Measurements from ENCODE around the gene TMCO2. TPM values are rescaled to one million over a fixed set of nuclear protein-coding genes. Genes with fewer than 3 reads are reported as not detected.
A peak's percentile ranks its signal among the peaks of the same experiment; 100 is the strongest.

TMCO2 gene
- total and polyA plus RNA-seq, 2 donors (not counting 1 experiment from before 2014, with no cell fraction given) = not detected

DNA sequence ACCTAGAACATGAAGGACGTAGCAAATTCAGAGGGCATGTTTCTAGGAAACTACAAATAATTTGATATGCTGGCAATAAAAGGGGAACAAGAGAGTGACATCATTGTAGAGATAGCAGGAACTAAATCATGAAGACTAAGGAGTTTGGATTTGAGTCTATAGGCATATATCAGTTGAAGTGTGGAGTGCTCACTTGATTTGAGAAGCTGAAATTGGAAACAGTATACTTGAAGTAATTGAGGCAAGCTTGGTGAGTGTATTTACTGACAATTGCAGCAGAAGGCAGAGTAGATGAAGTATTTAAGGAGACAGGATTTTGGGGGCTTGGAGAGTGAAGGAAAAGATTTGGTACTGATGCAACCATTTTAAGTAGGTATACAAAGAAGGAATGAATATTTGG is 6.4 kb upstream of the TMCO2 start:
- ChIA-PET POLR2A (no interaction called here), CTCF (interaction anchor here (0.8 to 2.6 kb wide), 3 partner anchors 14 to 97 kb away, joined by 3 to 13 read pairs (median 4); no protein-coding TSS in a partner anchor)
- Histone ChIP-seq H3K9me3 (ENCODE audit: control extremely low read depth in 1 of 3, control insufficient read depth in 2 of 3, insufficient read depth in 1 of 3, low read length in 2 of 3) (no peaks in the 10 kb centered on the region), H3K9ac (ENCODE audit: low read length) (no peak overlapping the region), H3K27ac (ENCODE audit: low read length in 2 of 2) (no peak overlapping the region), H2AFZ (ENCODE audit: insufficient read depth, low read depth, low read length, poor library complexity, severe bottlenecking) (no peak overlapping the region), H3K36me3 (replicated peaks in 1 of 2; ENCODE audit: control extremely low read depth in 1 of 2, control insufficient read depth in 1 of 2, extremely low read depth in 1 of 2, insufficient read depth in 2 of 2, low read length in 1 of 2) (peaks cover 6 to 27% of the 10 kb centered on the region in 2 experiments), H3K4me1 (ENCODE audit: control insufficient read depth in 2 of 2, insufficient read depth in 2 of 2, low read length in 2 of 2) (no peaks in the 10 kb centered on the region), H3K4me3 (ENCODE audit: control extremely low read depth in 1 of 5, extremely low read depth in 1 of 5, insufficient read depth in 1 of 5, low read depth in 2 of 5, low read length in 4 of 5) (no peak overlapping the region), H3K27me3 (replicated peaks in 1 of 4; ENCODE audit: control extremely low read depth in 1 of 4, control insufficient read depth in 3 of 4, insufficient read depth in 4 of 4, low read length in 3 of 4) (no peaks in the 10 kb centered on the region), H4K20me1 (ENCODE audit: control insufficient read depth, insufficient read depth, low read length, poor library complexity, severe bottlenecking) (no peaks in the 10 kb centered on the region), H3K79me2 (ENCODE audit: control insufficient read depth, insufficient read depth, low read length) (no peaks in the 10 kb centered on the region), H3K4me2 (replicated peaks; ENCODE audit: low read depth, low read length, poor library complexity, severe bottlenecking) (no peak overlapping the region)
- H3K27me3 Mint-ChIP-seq = no peaks in the 10 kb centered on the region
- peak overlapping the region; percentile 4 for H3K27ac Mint-ChIP-seq
- ATAC-seq (ENCODE audit: low read depth) (no peak), DNase-seq (no peak)
- no peak for TF ChIP-seq EZH2 (IDR thresholded peaks at IDR 0.05; ENCODE audit: borderline replicate concordance, insufficient read depth, low read depth, low read length, poor library complexity, severe bottlenecking)
- TF ChIP-seq, protein P1, sequence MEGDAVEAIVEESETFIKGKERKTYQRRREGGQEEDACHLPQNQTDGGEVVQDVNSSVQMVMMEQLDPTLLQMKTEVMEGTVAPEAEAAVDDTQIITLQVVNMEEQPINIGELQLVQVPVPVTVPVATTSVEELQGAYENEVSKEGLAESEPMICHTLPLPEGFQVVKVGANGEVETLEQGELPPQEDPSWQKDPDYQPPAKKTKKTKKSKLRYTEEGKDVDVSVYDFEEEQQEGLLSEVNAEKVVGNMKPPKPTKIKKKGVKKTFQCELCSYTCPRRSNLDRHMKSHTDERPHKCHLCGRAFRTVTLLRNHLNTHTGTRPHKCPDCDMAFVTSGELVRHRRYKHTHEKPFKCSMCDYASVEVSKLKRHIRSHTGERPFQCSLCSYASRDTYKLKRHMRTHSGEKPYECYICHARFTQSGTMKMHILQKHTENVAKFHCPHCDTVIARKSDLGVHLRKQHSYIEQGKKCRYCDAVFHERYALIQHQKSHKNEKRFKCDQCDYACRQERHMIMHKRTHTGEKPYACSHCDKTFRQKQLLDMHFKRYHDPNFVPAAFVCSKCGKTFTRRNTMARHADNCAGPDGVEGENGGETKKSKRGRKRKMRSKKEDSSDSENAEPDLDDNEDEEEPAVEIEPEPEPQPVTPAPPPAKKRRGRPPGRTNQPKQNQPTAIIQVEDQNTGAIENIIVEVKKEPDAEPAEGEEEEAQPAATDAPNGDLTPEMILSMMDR (IDR thresholded peaks at IDR 0.05) = no peak
- H3K4me1 Mint-ChIP-seq = peaks cover 8% of the 10 kb centered on the region
- intact Hi-C loops (cut with micrococcal nuclease) = no loop called here
- no peak overlapping the region for H3K4me3 Mint-ChIP-seq
- H3K9me3 Mint-ChIP-seq (ENCODE audit: insufficient read depth) = no peaks in the 10 kb centered on the region
- WGBS (ENCODE audit: insufficient coverage) = 67% methylated on average over 1 of the region's 1 CpG

DNA sequence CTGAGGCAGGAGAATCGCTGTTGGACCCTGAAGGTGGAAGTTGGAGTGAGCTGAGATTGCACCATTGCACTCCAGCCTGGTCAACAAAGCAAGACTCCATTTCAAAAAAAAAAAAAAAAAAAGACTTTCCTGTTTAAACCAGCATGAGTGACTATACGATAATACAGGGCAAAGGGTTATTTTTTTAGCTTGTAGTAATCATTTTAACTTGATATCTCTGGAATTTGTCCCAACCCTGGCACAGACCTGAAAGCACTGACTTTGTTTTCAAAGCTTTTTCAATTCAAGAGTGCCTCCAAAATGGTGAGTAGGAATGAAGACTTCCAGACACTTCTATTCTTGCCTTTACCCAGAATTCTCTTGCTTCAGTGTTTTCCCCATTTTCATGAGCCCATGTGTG is 4.4 kb upstream of the TMCO2 start:
- Histone ChIP-seq H3K9ac (ENCODE audit: low read length) (no peak overlapping the region), H3K4me2 (replicated peaks; ENCODE audit: low read depth, low read length, poor library complexity, severe bottlenecking) (no peak overlapping the region), H3K79me2 (ENCODE audit: control insufficient read depth, insufficient read depth, low read length) (no peaks in the 10 kb centered on the region), H3K4me1 (ENCODE audit: control insufficient read depth in 2 of 2, insufficient read depth in 2 of 2, low read length in 2 of 2) (no peaks in the 10 kb centered on the region), H3K36me3 (replicated peaks in 1 of 2; ENCODE audit: control extremely low read depth in 1 of 2, control insufficient read depth in 1 of 2, extremely low read depth in 1 of 2, insufficient read depth in 2 of 2, low read length in 1 of 2) (peaks cover 0 to 9% of the 10 kb centered on the region in 2 experiments), H3K9me3 (ENCODE audit: control extremely low read depth in 1 of 3, control insufficient read depth in 2 of 3, insufficient read depth in 1 of 3, low read length in 2 of 3) (no peaks in the 10 kb centered on the region), H3K27ac (ENCODE audit: low read length in 2 of 2) (no peak overlapping the region), H3K27me3 (replicated peaks in 1 of 4; ENCODE audit: control extremely low read depth in 1 of 4, control insufficient read depth in 3 of 4, insufficient read depth in 4 of 4, low read length in 3 of 4) (no peaks in the 10 kb centered on the region), H3K4me3 (ENCODE audit: control extremely low read depth in 1 of 5, extremely low read depth in 1 of 5, insufficient read depth in 1 of 5, low read depth in 2 of 5, low read length in 4 of 5) (no peak overlapping the region), H2AFZ (ENCODE audit: insufficient read depth, low read depth, low read length, poor library complexity, severe bottlenecking) (no peak overlapping the region), H4K20me1 (ENCODE audit: control insufficient read depth, insufficient read depth, low read length, poor library complexity, severe bottlenecking) (no peaks in the 10 kb centered on the region)
- WGBS (ENCODE audit: insufficient coverage) = no CpG with 5 or more reads among the region's 2 CpGs
- peaks cover 8% of the 10 kb centered on the region for H3K4me1 Mint-ChIP-seq
- TF ChIP-seq, protein P1 (IDR thresholded peaks at IDR 0.05) = no peak
- no peak for TF ChIP-seq EZH2 (IDR thresholded peaks at IDR 0.05; ENCODE audit: borderline replicate concordance, insufficient read depth, low read depth, low read length, poor library complexity, severe bottlenecking)
- intact Hi-C loops (cut with micrococcal nuclease) = no loop called here
- H3K27ac Mint-ChIP-seq = no peak overlapping the region
- ATAC-seq (ENCODE audit: low read depth) (no peak), DNase-seq (no peak)
- no peaks in the 10 kb centered on the region for H3K27me3 Mint-ChIP-seq
- H3K4me3 Mint-ChIP-seq = no peak overlapping the region
- no peaks in the 10 kb centered on the region for H3K9me3 Mint-ChIP-seq (ENCODE audit: insufficient read depth)
- POLR2A ChIA-PET = interaction anchor here (0.7 kb wide), 1 partner anchor 428 kb away, joined by 5 read pairs; no protein-coding TSS in a partner anchor
- CTCF ChIA-PET = interaction anchor here (0.6 to 2.6 kb wide), 4 partner anchors 35 to 95 kb away, joined by 3 to 13 read pairs (median 3); no protein-coding TSS in a partner anchor
